Measurements from ENCODE around the gene TES. TPM values are rescaled to one million over a fixed set of nuclear protein-coding genes. Genes with fewer than 3 reads are reported as not detected.

The TES gene
- total RNA-seq, 1 donor from 2014 or later = 232 TPM

- H3K36me3 Mint-ChIP-seq (ENCODE audit: unreplicated experiment) = peaks cover 3% of the 10 kb centered on the region
- peak overlapping the region; percentile 96 for H3K4me3 Mint-ChIP-seq (ENCODE audit: unreplicated experiment)
- DNase-seq (ENCODE audit: extremely low spot score, unreplicated experiment) = no peak
- no peaks in the 10 kb centered on the region for H3K27me3 Mint-ChIP-seq (ENCODE audit: unreplicated experiment)
- TF ChIP-seq, protein P1, sequence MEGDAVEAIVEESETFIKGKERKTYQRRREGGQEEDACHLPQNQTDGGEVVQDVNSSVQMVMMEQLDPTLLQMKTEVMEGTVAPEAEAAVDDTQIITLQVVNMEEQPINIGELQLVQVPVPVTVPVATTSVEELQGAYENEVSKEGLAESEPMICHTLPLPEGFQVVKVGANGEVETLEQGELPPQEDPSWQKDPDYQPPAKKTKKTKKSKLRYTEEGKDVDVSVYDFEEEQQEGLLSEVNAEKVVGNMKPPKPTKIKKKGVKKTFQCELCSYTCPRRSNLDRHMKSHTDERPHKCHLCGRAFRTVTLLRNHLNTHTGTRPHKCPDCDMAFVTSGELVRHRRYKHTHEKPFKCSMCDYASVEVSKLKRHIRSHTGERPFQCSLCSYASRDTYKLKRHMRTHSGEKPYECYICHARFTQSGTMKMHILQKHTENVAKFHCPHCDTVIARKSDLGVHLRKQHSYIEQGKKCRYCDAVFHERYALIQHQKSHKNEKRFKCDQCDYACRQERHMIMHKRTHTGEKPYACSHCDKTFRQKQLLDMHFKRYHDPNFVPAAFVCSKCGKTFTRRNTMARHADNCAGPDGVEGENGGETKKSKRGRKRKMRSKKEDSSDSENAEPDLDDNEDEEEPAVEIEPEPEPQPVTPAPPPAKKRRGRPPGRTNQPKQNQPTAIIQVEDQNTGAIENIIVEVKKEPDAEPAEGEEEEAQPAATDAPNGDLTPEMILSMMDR (IDR thresholded peaks at IDR 0.05) = no peak
- H3K4me1 Mint-ChIP-seq (ENCODE audit: unreplicated experiment) = peaks cover 67% of the 10 kb centered on the region
- peak overlapping the region; percentile 98 for H3K27ac Mint-ChIP-seq (ENCODE audit: unreplicated experiment)
- no peaks in the 10 kb centered on the region for H3K9me3 Mint-ChIP-seq (ENCODE audit: unreplicated experiment)
These were observed 3.2 kb downstream of the TES start for GRCh38 chr7:116213361-116214130.

DNA sequence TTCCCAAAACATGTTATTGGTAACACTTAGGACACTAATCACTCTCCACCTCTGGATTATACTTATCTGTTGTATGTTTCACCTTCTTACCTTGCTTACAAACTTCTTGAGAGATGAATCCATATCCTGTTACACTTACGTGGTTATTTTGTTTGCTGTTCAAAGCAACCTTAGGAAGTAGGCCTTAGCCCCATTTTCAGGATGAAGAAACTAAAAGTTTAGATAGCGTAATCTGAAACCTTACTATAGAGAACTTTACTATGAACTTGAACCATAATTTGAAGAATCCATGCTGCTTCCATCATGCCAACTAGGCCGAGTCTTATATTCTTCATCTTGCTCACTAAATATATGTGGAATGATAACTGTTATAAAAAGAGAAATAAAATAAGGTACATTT is 4.6 kb downstream of the TES start:
- TF ChIP-seq, protein P1 (IDR thresholded peaks at IDR 0.05) = peak; percentile 13
- no peaks in the 10 kb centered on the region for H3K27me3 Mint-ChIP-seq (ENCODE audit: unreplicated experiment)
- DNase-seq (ENCODE audit: extremely low spot score, unreplicated experiment) = no peak
- H3K4me1 Mint-ChIP-seq (ENCODE audit: unreplicated experiment) = peaks cover 73% of the 10 kb centered on the region
- H3K36me3 Mint-ChIP-seq (ENCODE audit: unreplicated experiment) = peaks cover 6% of the 10 kb centered on the region
- no peaks in the 10 kb centered on the region for H3K9me3 Mint-ChIP-seq (ENCODE audit: unreplicated experiment)
- no peak overlapping the region for H3K4me3 Mint-ChIP-seq (ENCODE audit: unreplicated experiment)
- peak overlapping the region; percentile 98 for H3K27ac Mint-ChIP-seq (ENCODE audit: unreplicated experiment)

DNA sequence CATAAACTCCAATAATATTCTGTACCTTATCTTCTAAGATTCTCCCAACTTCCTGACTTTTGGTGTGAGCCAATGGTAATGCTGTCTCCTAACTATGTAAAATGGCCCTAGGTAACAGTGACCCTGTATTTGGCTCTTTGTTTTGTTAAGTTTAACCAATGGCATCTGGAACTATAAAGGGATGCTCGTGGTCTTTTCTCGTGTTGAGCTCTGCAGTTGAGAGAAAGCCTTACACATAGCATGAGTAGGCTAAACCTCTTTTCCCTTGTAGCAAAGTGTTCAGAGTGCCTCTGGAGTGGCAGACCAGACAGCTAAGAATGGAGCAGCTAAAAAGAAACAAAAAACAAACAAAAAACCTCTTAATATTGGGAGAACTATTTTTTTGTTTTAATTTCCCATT is 5.2 kb downstream of the TES start:
- Mint-ChIP-seq H3K27ac (ENCODE audit: unreplicated experiment) (peak overlapping the region; percentile 98), H3K27me3 (ENCODE audit: unreplicated experiment) (no peaks in the 10 kb centered on the region), H3K9me3 (ENCODE audit: unreplicated experiment) (no peaks in the 10 kb centered on the region), H3K36me3 (ENCODE audit: unreplicated experiment) (peaks cover 8% of the 10 kb centered on the region), H3K4me3 (ENCODE audit: unreplicated experiment) (no peak overlapping the region), H3K4me1 (ENCODE audit: unreplicated experiment) (peaks cover 75% of the 10 kb centered on the region)
- TF ChIP-seq, protein P1 (IDR thresholded peaks at IDR 0.05) = no peak
- DNase-seq (ENCODE audit: extremely low spot score, unreplicated experiment) = no peak

DNA sequence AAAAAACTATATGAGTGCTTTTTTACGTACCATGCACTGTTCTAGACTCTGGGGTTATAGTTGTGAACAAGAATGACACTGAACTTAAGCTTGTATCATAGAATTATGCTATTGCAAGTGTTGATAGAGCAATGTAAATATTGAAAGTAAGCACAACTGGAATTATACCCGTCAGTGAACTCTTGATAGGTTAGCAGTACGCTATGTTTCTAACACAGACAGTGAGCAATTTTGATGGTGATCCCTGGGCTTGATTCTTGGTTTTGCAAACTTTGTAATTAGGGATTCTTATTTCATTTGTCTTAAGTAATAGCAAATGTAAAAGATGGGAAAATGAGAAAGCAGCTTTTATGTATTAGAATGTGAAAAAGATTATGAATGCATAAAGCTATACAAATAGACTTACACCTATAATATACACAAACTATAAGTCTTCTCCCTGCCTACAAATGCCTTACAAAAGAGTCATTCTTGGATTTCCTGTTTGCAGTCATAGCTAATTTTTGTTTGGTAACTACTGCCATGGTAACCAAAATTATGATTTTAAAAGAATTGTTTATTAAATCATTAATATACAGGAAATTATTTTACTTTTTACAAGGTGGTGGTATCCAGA is 6.7 kb downstream of the TES start:
- Mint-ChIP-seq H3K27me3 (ENCODE audit: unreplicated experiment) (no peaks in the 10 kb centered on the region), H3K36me3 (ENCODE audit: unreplicated experiment) (peaks cover 6% of the 10 kb centered on the region), H3K9me3 (ENCODE audit: unreplicated experiment) (no peaks in the 10 kb centered on the region), H3K4me3 (ENCODE audit: unreplicated experiment) (peak overlapping the region; percentile 20), H3K4me1 (ENCODE audit: unreplicated experiment) (peaks cover 82% of the 10 kb centered on the region), H3K27ac (ENCODE audit: unreplicated experiment) (peak overlapping the region; percentile 91)
- DNase-seq (ENCODE audit: extremely low spot score, unreplicated experiment) = no peak
- TF ChIP-seq, protein P1 (IDR thresholded peaks at IDR 0.05) = no peak

GRCh38 chr7:116218051-116218645 is 7.8 kb downstream of the TES start:
- Mint-ChIP-seq H3K4me3 (ENCODE audit: unreplicated experiment) (no peak overlapping the region), H3K4me1 (ENCODE audit: unreplicated experiment) (peaks cover 84% of the 10 kb centered on the region), H3K36me3 (ENCODE audit: unreplicated experiment) (peaks cover 5% of the 10 kb centered on the region), H3K27me3 (ENCODE audit: unreplicated experiment) (no peaks in the 10 kb centered on the region), H3K9me3 (ENCODE audit: unreplicated experiment) (no peaks in the 10 kb centered on the region), H3K27ac (ENCODE audit: unreplicated experiment) (peak overlapping the region; percentile 91)
- TF ChIP-seq, protein P1 (IDR thresholded peaks at IDR 0.05) = no peak
- no peak for DNase-seq (ENCODE audit: extremely low spot score, unreplicated experiment)
